ENCODE results near the gene CDKAL1.

GRCh38 chr6:20571261-20571660, 37.0 kb downstream of the CDKAL1 start:
- no peak for TF ChIP-seq RFX5 (IDR thresholded peaks at IDR 0.05; ENCODE audit: low read depth, low read length)
- peak; percentile 44 for TF ChIP-seq NCOR1 (IDR thresholded peaks at IDR 0.05)
- no peak for TF ChIP-seq CBX5 (IDR thresholded peaks at IDR 0.05; ENCODE audit: borderline replicate concordance, low read depth)

All from K562 (cell line).